ENCODE results near the gene PTPRN2. TPM values are rescaled to one million over a fixed set of nuclear protein-coding genes. Genes with fewer than 3 reads are reported as not detected.

PTPRN2 gene
- total and polyA plus RNA-seq, 2 of the 8 experiments (the other 6 are each of a cell fraction or from before 2014, with no cell fraction given): 2.6 to 4.5 TPM

DNA sequence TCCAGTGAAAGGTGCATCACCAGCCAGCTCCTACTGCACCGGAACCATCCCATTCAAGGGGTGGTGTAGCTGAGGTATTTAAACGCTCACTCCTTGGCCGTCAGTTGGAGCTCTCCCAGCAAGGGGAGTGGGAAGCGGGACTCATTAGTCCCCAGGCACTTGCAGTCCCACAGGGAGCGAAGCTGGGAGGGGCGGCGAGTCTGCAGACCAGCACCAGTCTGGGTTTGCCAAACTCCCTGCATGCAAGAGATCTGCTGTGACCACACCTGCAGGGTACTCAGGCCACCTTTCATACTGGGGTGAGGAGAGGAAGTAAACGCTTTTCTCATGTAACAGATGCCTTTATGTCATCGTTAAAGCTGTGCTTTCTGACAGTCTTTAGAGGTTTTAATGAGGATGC lies 187.9 kb downstream of the PTPRN2 start:
- H3K9ac ChIP-seq (replicated peaks in 1 of 4; ENCODE audit: extremely low read depth in 1 of 4, low read depth in 3 of 4, low read length in 3 of 4): no peak overlapping the region
- H4K20me1 ChIP-seq (replicated peaks in 1 of 2; ENCODE audit: control insufficient read depth in 1 of 2, insufficient read depth in 2 of 2, low read length in 2 of 2): no peaks in the 10 kb centered on the region
- WGBS, 2 experiments (ENCODE audit: extremely low coverage in 1 of 2, insufficient coverage in 1 of 2, insufficient read length in 1 of 2, insufficient replicate concordance in 2 of 2, low coverage in 1 of 2, low lambda C conversion rate in 2 of 2, missing lambda C conversion rate in 1 of 2): 80% methylated on average over 9 of the region's 9 CpGs; no CpG with 5 or more reads in 1 of the 2 experiments
- H3K4ac ChIP-seq (replicated peaks; ENCODE audit: insufficient read length, low read depth, low read length): no peak overlapping the region
- no peak overlapping the region for H3K23ac ChIP-seq (ENCODE audit: insufficient read length)
- ChIA-PET CTCF (ENCODE audit: partially characterized antibody) (interaction anchor here (0.7 to 6.9 kb wide), 6 partner anchors 10 to 374 kb away, joined by 3 to 51 read pairs (median 5); no protein-coding TSS in a partner anchor), POLR2A (ENCODE audit: partially characterized antibody) (interaction anchor here (0.6 to 1.0 kb wide), 3 partner anchors 12 to 354 kb away, joined by 3 to 4 read pairs (median 3); no protein-coding TSS in a partner anchor)
- no peak overlapping the region for H4K91ac ChIP-seq (replicated peaks; ENCODE audit: insufficient read length, low read length)
- H3K27me3 ChIP-seq (replicated peaks in 1 of 4; ENCODE audit: control insufficient read depth in 3 of 4, extremely low read depth in 1 of 4, insufficient read depth in 3 of 4, low read length in 3 of 4): no peaks in the 10 kb centered on the region
- no peak for FAIRE-seq
- H3K4me2 ChIP-seq (ENCODE audit: insufficient read depth in 1 of 2, low read depth in 2 of 2, low read length in 2 of 2): no peak overlapping the region
- H3K4me3 ChIP-seq (ENCODE audit: extremely low read depth in 1 of 4, insufficient read depth in 2 of 4, low read depth in 3 of 4, low read length in 4 of 4): no peak overlapping the region
- H3K79me2 ChIP-seq (ENCODE audit: control insufficient read depth in 1 of 2, insufficient read depth in 2 of 2, low read length in 2 of 2): no peaks in the 10 kb centered on the region
- H3K27ac ChIP-seq (ENCODE audit: low read depth, low read length): no peak overlapping the region
- no peak overlapping the region for H2BK15ac ChIP-seq (ENCODE audit: low read length)
- H2AK5ac ChIP-seq (ENCODE audit: low read depth, low read length): no peak overlapping the region
- no peak overlapping the region for H3K18ac ChIP-seq (ENCODE audit: extremely low read depth, low read length)
- no peaks in the 10 kb centered on the region; a peak in 1 of 4 replicates for H3K9me3 ChIP-seq (ENCODE audit: insufficient read depth in 2 of 2, low read depth in 1 of 2, low read length in 1 of 2)
- no peak overlapping the region for H2BK12ac ChIP-seq (ENCODE audit: low read depth, low read length)
- peaks cover 0 to 10% (median 6%) of the 10 kb centered on the region in 4 experiments; a peak in 4 of 7 replicates for H3K4me1 ChIP-seq (replicated peaks in 1 of 4; ENCODE audit: control insufficient read depth in 3 of 4, insufficient read depth in 4 of 4, low read length in 3 of 4)
- H2BK5ac ChIP-seq (ENCODE audit: low read depth, low read length): no peak overlapping the region
- no peak overlapping the region for H2AFZ ChIP-seq (ENCODE audit: low read length)
- no peak for TF ChIP-seq SAP30 (IDR thresholded peaks at IDR 0.05; ENCODE audit: insufficient read depth, insufficient replicate concordance, low read length)
- TF ChIP-seq TAF1 (IDR thresholded peaks at IDR 0.05; ENCODE audit: low read depth, low read length): no peak
- no peak overlapping the region for H2BK120ac ChIP-seq (replicated peaks; ENCODE audit: low read depth, low read length)
- H3K23me2 ChIP-seq (ENCODE audit: low read depth, low read length): no peaks in the 10 kb centered on the region
- H2BK20ac ChIP-seq (ENCODE audit: low read length): peak overlapping the region; percentile 35; the same call in 1 of the 2 replicates
- no peak overlapping the region for H4K5ac ChIP-seq (ENCODE audit: insufficient read length, low read depth, low read length)
- H3K14ac ChIP-seq (ENCODE audit: insufficient read length): no peak overlapping the region
- H3K56ac ChIP-seq (replicated peaks; ENCODE audit: insufficient read length, low read depth, low read length): no peak overlapping the region
- H4K8ac ChIP-seq (ENCODE audit: extremely low read depth, insufficient read depth, low read length): no peak overlapping the region
- DNase-seq (ENCODE audit: low read depth in 1 of 2, low spot score in 2 of 2): no peak
- H3K36me3 ChIP-seq (ENCODE audit: control insufficient read depth in 2 of 4, insufficient read depth in 4 of 4, low read length in 3 of 4): no peaks in the 10 kb centered on the region
- no peaks in the 10 kb centered on the region for H3K79me1 ChIP-seq (ENCODE audit: low read depth, low read length)

Data from H1 (cell line).